ENCODE data around the gene HYAL3. TPM values are rescaled to one million over a fixed set of nuclear protein-coding genes. Genes with fewer than 3 reads are reported as not detected.

HYAL3 gene
- total RNA-seq (2014; rRNA removed; shearing (Covaris generic)) (2.5 and 7.1 TPM in 2 replicates), polyA plus RNA-seq (2016; fragmentation: Nextera tagmentation; extraction: Ambion mirVana) (2.4 and 3.7 TPM in 2 replicates)
- long read RNA-seq, partial matches to known transcripts, result 0 of 2 reads
- long read RNA-seq, other reads (novel, unspliced or antisense), result 2 of 2 reads

GRCh38 chr3:50298836-50299637, at the start of gene HYAL3, which contains the start of gene NAA80:
Gene HYAL3, minus strand, starts transcription at chr3:50299405. Its CDS starts 3,803 bp downstream, at chr3:50295602.
Gene NAA80, minus strand, starts transcription at chr3:50299405. Its CDS starts 1,942 bp downstream, at chr3:50297463.
- Mint-ChIP-seq H3K27me3 (ENCODE audit: insufficient read depth, low read depth, poor library complexity) (peaks cover 22% of the 10 kb centered on the region), H3K36me3 (ENCODE audit: low read depth) (no peaks in the 10 kb centered on the region), H3K4me1 (peaks cover 22% of the 10 kb centered on the region), H3K9me3 (no peaks in the 10 kb centered on the region; the same call in 2 of the 3 replicates), H3K4me3 (peak within 1 kb of the TSS; percentile 98), H3K27ac (peak within 1 kb of the TSS; percentile 98)
- no peaks in the 10 kb centered on the region for H3K27me3 ChIP-seq (ENCODE audit: insufficient read depth)
- DNase-seq (ENCODE audit: low spot score) (peak; percentile 99), ATAC-seq (peak; percentile 69)
- no peaks in the 10 kb centered on the region for H4K20me1 ChIP-seq (replicated peaks; ENCODE audit: insufficient read depth)
- H3K27ac ChIP-seq (ENCODE audit: low read depth), result peak within 1 kb of the TSS; percentile 79; the same call in 1 of the 2 replicates
- H2AFZ ChIP-seq, result peak within 1 kb of the TSS; percentile 100
- H3K9me2 ChIP-seq (ENCODE audit: insufficient read depth), result no peaks in the 10 kb centered on the region
- H3K4me3 ChIP-seq, result peak within 1 kb of the TSS; percentile 97
- peak within 1 kb of the TSS; percentile 97 for H3K4me2 ChIP-seq
- H3F3A ChIP-seq (replicated peaks; ENCODE audit: low read depth), result peaks cover 17% of the 10 kb centered on the region
- peaks cover 25% of the 10 kb centered on the region for H3K4me1 ChIP-seq (ENCODE audit: insufficient read depth)
- no peaks in the 10 kb centered on the region for H3K79me2 ChIP-seq (replicated peaks; ENCODE audit: insufficient read depth)
- TF ChIP-seq JUNB (IDR thresholded peaks at IDR 0.05; ENCODE audit: unreplicated experiment) (no peak), ZNF114 (CRISPR knock-in tag; IDR thresholded peaks at IDR 0.05) (no peak), EZH2phosphoT487 (IDR thresholded peaks at IDR 0.05; ENCODE audit: unreplicated experiment) (no peak), CTCF (conservative IDR thresholded peaks at IDR 0.05; ENCODE audit: low read depth in 2 of 2) (peak in 1 of 2 experiments; percentile 22; a peak in 1 of 4 replicates), POLR2AphosphoS5 (IDR thresholded peaks at IDR 0.05; ENCODE audit: low read depth) (peak; percentile 88), ZNF462 (CRISPR knock-in tag; IDR thresholded peaks at IDR 0.05) (no peak), CREB1 (CRISPR knock-in tag; IDR thresholded peaks at IDR 0.05; ENCODE audit: low read depth) (peak; percentile 84), STAT1 (IDR thresholded peaks at IDR 0.05; ENCODE audit: unreplicated experiment) (no peak), EZH2 (IDR thresholded peaks at IDR 0.05; ENCODE audit: low read depth, unreplicated experiment) (no peak), ZNF331 (CRISPR knock-in tag; IDR thresholded peaks at IDR 0.05; ENCODE audit: low read depth) (no peak)
- no peaks in the 10 kb centered on the region for H3K36me3 ChIP-seq (ENCODE audit: insufficient read depth)

Data from GM23338 (cell line).